ENCODE results near the gene TRHDE.

The TRHDE gene

GRCh38 chr12:72444125-72444524 lies 172.0 kb downstream of the TRHDE start:
- DNase-seq (ENCODE audit: low spot score) = no peak

- no peak for DNase-seq (ENCODE audit: low spot score)
Observed at GRCh38 chr12:72444566-72444965, 172.4 kb downstream of the TRHDE start.

GRCh38 chr12:72448089-72448488 lies 175.9 kb downstream of the TRHDE start:
- DNase-seq (ENCODE audit: low spot score) = no peak

- DNase-seq (ENCODE audit: low spot score) = no peak
Observed at GRCh38 chr12:72448805-72449204, 176.6 kb downstream of the TRHDE start.

- DNase-seq (ENCODE audit: low spot score) = no peak
Observed at GRCh38 chr12:72453066-72453465, 180.9 kb downstream of the TRHDE start.

GRCh38 chr12:72453550-72453949 lies 181.4 kb downstream of the TRHDE start:
- DNase-seq (ENCODE audit: low spot score) = no peak

GRCh38 chr12:72464471-72464870 lies 192.3 kb downstream of the TRHDE start:
- no peak for DNase-seq (ENCODE audit: low spot score)

- DNase-seq (ENCODE audit: low spot score) = no peak
Observed at GRCh38 chr12:72465155-72465554, 193.0 kb downstream of the TRHDE start.

GRCh38 chr12:72465940-72466630 lies 193.9 kb downstream of the TRHDE start:
- no peak for DNase-seq (ENCODE audit: low spot score)

GRCh38 chr12:72467985-72468384 lies 195.8 kb downstream of the TRHDE start:
- DNase-seq (ENCODE audit: low spot score) = no peak

- no peak for DNase-seq (ENCODE audit: low spot score)
Observed at GRCh38 chr12:72468505-72468904, 196.3 kb downstream of the TRHDE start.

GRCh38 chr12:72471806-72472205 lies 199.6 kb downstream of the TRHDE start:
- peak; percentile 14 for DNase-seq (ENCODE audit: low spot score)

- no peak for DNase-seq (ENCODE audit: low spot score)
Observed at GRCh38 chr12:72472350-72472749, 200.2 kb downstream of the TRHDE start.

GRCh38 chr12:72476301-72476700 lies 204.1 kb downstream of the TRHDE start:
- no peak for DNase-seq (ENCODE audit: low spot score)

- DNase-seq (ENCODE audit: low spot score) = no peak
Observed at GRCh38 chr12:72485017-72485701, 213.0 kb downstream of the TRHDE start.

GRCh38 chr12:72491426-72491825 lies 219.3 kb downstream of the TRHDE start:
- DNase-seq (ENCODE audit: low spot score) = no peak

- DNase-seq (ENCODE audit: low spot score) = no peak
Observed at GRCh38 chr12:72493407-72493806, 221.2 kb downstream of the TRHDE start.

GRCh38 chr12:72498354-72498753 lies 226.2 kb downstream of the TRHDE start:
- no peak for DNase-seq (ENCODE audit: low spot score)

- no peak for DNase-seq (ENCODE audit: low spot score)
Observed at GRCh38 chr12:72499244-72499643, 227.1 kb downstream of the TRHDE start.

GRCh38 chr12:72502546-72502945 lies 230.4 kb downstream of the TRHDE start:
- no peak for DNase-seq (ENCODE audit: low spot score)

GRCh38 chr12:72505227-72505626 lies 233.1 kb downstream of the TRHDE start:
- no peak for DNase-seq (ENCODE audit: low spot score)

GRCh38 chr12:72509891-72510290 lies 237.7 kb downstream of the TRHDE start:
- no peak for DNase-seq (ENCODE audit: low spot score)

GRCh38 chr12:72510772-72511171 lies 238.6 kb downstream of the TRHDE start:
- DNase-seq (ENCODE audit: low spot score) = no peak

All from SK-N-DZ (cell line).